GM12878 (cell line): Measurements from ENCODE around the gene LRRC40. TPM values are rescaled to one million over a fixed set of nuclear protein-coding genes. Genes with fewer than 3 reads are reported as not detected.

Source experiments
- ATAC-seq: fragments of 200-7000 bp; cut with Tn5 transposase; 3 replicates; pipeline ENCODE4 v1.9.1; 2020; ENCODE audit warnings: mild to moderate bottlenecking, moderate library complexity
- BruUV-seq: library from RNA; stranded (reverse); fragments of 400-500 nt; replicated peaks from 2 replicates; lab custom pipeline; 2021; lab: Mats Ljungman, UMichigan
- CTCF ChIA-PET: fragments of 300-600 bp; sonication (Branson Sonifier 250); formaldehyde crosslinking; extraction: SDS; loops from one replicate; lab custom pipeline; 2021; ENCODE audit warnings: inconsistent platforms; lab: Yijun Ruan, JAX
- POLR2A ChIA-PET: fragments of 350-600 bp; formaldehyde crosslinking; extraction: SDS; loops from one replicate; lab custom pipeline; 2021; ENCODE audit warnings: inconsistent platforms; lab: Charles Lee
- RAD21 ChIA-PET: fragments of 300-600 bp; sonication (Branson Sonifier 250); formaldehyde crosslinking; loops from one replicate; lab custom pipeline; 2023; ENCODE audit warnings: antibody characterized with exemption; ENCODE audit not compliant: unreplicated experiment; lab: Charles Lee
- SMC1A ChIA-PET: fragments of 300-600 bp; sonication (Branson Sonifier 250); formaldehyde crosslinking; loops from one replicate; lab custom pipeline; 2023; ENCODE audit not compliant: unreplicated experiment, uncharacterized antibody; lab: Charles Lee
- DNase-seq: peaks from one replicate; pipeline ENCODE4 v3.0.0-alpha.2; 2011; ENCODE audit warnings: low read depth, low spot score
- FAIRE-seq: peaks from 3 replicates; lab custom pipeline; 2011; peaks lifted over from hg19 to GRCh38; lab: Jason Lieb, UNC
- H2AFZ ChIP-seq: 2 replicates; pipeline ENCODE4 v1.6.0; 2011; ENCODE audit warnings: low read depth, low read length, control low read depth; ENCODE audit not compliant: control insufficient read depth
- H3K27ac ChIP-seq: 2 replicates; pipeline ENCODE4 v1.5.1; 2011; ENCODE audit warnings: control low read depth; ENCODE audit not compliant: control insufficient read depth, insufficient read depth
- H3K27me3 ChIP-seq, 2 experiments: replicated peaks in 1 of 2; 2 replicates each; pipeline versions ENCODE4 v1.6.0 to v1.6.1; 2011; ENCODE audit warnings: low read length in 1 of 2; ENCODE audit not compliant: control insufficient read depth in 2 of 2, insufficient read depth in 2 of 2
- H3K36me3 ChIP-seq, 2 experiments: 2 replicates each; pipeline ENCODE4 v1.5.1; 2011; ENCODE audit warnings: low read length in 1 of 2; ENCODE audit not compliant: control insufficient read depth in 2 of 2, insufficient read depth in 2 of 2
- H3K4me1 ChIP-seq: 2 replicates; pipeline ENCODE4 v1.6.1; 2011; ENCODE audit warnings: mild to moderate bottlenecking, low read length, moderate library complexity, mixed read lengths; ENCODE audit not compliant: control insufficient read depth, insufficient read depth
- H3K4me2 ChIP-seq: 2 replicates; pipeline ENCODE4 v1.6.0; 2011; ENCODE audit warnings: control low read depth; ENCODE audit not compliant: control insufficient read depth, insufficient read depth
- H3K4me3 ChIP-seq: fragments of 200-600 bp; sonication (generic); 2 replicates; pipeline ENCODE4 v1.5.1; 2016
- H3K79me2 ChIP-seq: 2 replicates; pipeline ENCODE4 v1.6.0; 2011; ENCODE audit warnings: low read length; ENCODE audit not compliant: control insufficient read depth, insufficient read depth
- H3K9ac ChIP-seq: 2 replicates; pipeline ENCODE4 v1.8.0; 2011; ENCODE audit warnings: low read length, control low read depth, mixed read lengths; ENCODE audit not compliant: control insufficient read depth, insufficient read depth
- H3K9me3 ChIP-seq: replicated peaks from 3 replicates; pipeline ENCODE4 v1.5.1; 2011; ENCODE audit warnings: mild to moderate bottlenecking, low read length; ENCODE audit not compliant: control insufficient read depth, insufficient read depth
- H4K20me1 ChIP-seq: 2 replicates; pipeline ENCODE4 v1.6.0; 2011; ENCODE audit not compliant: control insufficient read depth, insufficient read depth
- ATF3 ChIP-seq: IDR thresholded peaks from 2 replicates; pipeline ENCODE4 v1.6.1; 2011; ENCODE audit warnings: low read depth, mild to moderate bottlenecking, low read length, moderate library complexity, borderline replicate concordance; ENCODE audit errors: extremely low read depth
- CBX5 ChIP-seq: sonication (generic); IDR thresholded peaks from 2 replicates; pipeline ENCODE4 v1.6.1; 2016; ENCODE audit warnings: low read depth, moderate library complexity, mild to moderate bottlenecking, inconsistent platforms
- HDGF ChIP-seq: fragments of 450-650 bp; IDR thresholded peaks from 2 replicates; pipeline ENCODE4 v1.6.1; 2016; ENCODE audit warnings: antibody characterized with exemption
- NBN ChIP-seq: fragments of 450-650 bp; IDR thresholded peaks from 2 replicates; pipeline ENCODE4 v1.6.1; 2016
- NFXL1 ChIP-seq: fragments of 450-650 bp; IDR thresholded peaks from 2 replicates; pipeline ENCODE4 v1.6.1; 2017; ENCODE audit warnings: antibody characterized with exemption, mild to moderate bottlenecking, borderline replicate concordance
- RAD51 ChIP-seq: fragments of 450-650 bp; IDR thresholded peaks from 2 replicates; pipeline ENCODE4 v1.6.1; 2016; ENCODE audit warnings: moderate library complexity, mild to moderate bottlenecking, inconsistent platforms
- RUNX3 ChIP-seq: IDR thresholded peaks from 2 replicates; pipeline ENCODE4 v1.6.1; 2012; ENCODE audit warnings: low read length, inconsistent platforms
- SREBF1 ChIP-seq: IDR thresholded peaks from 2 replicates; pipeline ENCODE4 v1.6.1; 2012; ENCODE audit warnings: mild to moderate bottlenecking, low read length
- TAF1 ChIP-seq: IDR thresholded peaks from 2 replicates; pipeline ENCODE4 v1.6.1; 2011; ENCODE audit warnings: mild to moderate bottlenecking, low read depth, low read length, borderline replicate concordance
- WGBS: methylation state at CpG from one replicate; pipeline ENCODE4 v1.1.6; 2016; ENCODE audit warnings: low lambda C conversion rate; ENCODE audit not compliant: insufficient replicate concordance, insufficient coverage; ENCODE audit errors: missing lambda C conversion rate; 5-methylcytosine and 5-hydroxymethylcytosine counted together
- in situ Hi-C: fragments of 300-500 bp; cut with MboI; formaldehyde crosslinking; loops from 9 replicates; pipeline ENCODE4 v1.14.3; 2018; ENCODE audit warnings: mixed read lengths
- intact Hi-C: fragments of 100-400 bp; cut with micrococcal nuclease; formaldehyde crosslinking; loops from one replicate; pipeline ENCODE4 v1.14.2; 2022; ENCODE audit not compliant: unreplicated experiment
- polyA plus RNA-seq, 11 experiments: library from polyadenylated mRNA; depleted of rRNA in 4 of 11; unstranded in 6 of 11; stranded (reverse) in 5 of 11; fragments of >200 nt; fragmentation: Nextera tagmentation in 4 of 11; fragmentation: Illumina TruSeq in 1 of 11; extraction: Ambion mirVana in 4 of 11; extraction: Trizol in 1 of 11; gene quantifications; 1 replicate in 1 of 11; 2 replicates in 10 of 11; pipeline versions ENCODE4 v1.2.1 to v1.2.3, GENCODE V29; 2011 to 2016; ENCODE audit warnings: inconsistent platforms in 2 of 11, missing spikeins in 2 of 11, low read depth in 1 of 11
- total RNA-seq, 4 experiments: library from RNA; depleted of rRNA in 3 of 4; stranded (reverse); fragments of >200 nt in 3 of 4; fragmentation: Illumina TruSeq in 1 of 4; extraction: Trizol in 1 of 4; gene quantifications; 2 replicates each; pipeline versions ENCODE4 v1.2.1 to v1.2.3, GENCODE V29; 2013 to 2021
- TF ChIP-seq, protein P1 (sequence below): IDR thresholded peaks from 2 replicates; pipeline ENCODE4 v1.6.1; 2011; ENCODE audit warnings: borderline replicate concordance, low read depth, mild to moderate bottlenecking, moderate library complexity, mixed read lengths, low read length; ENCODE audit not compliant: insufficient read depth; ENCODE audit errors: extremely low read length
- TF ChIP-seq, protein P2 (sequence below): fragments of 450-650 bp; IDR thresholded peaks from 2 replicates; pipeline ENCODE4 v1.6.1; 2017; ENCODE audit warnings: mild to moderate bottlenecking
- TF ChIP-seq, protein P3 (sequence below): fragments of 450-650 bp; formaldehyde crosslinking; IDR thresholded peaks from 2 replicates; pipeline ENCODE4 v1.5.0; 2022; ENCODE audit warnings: mild to moderate bottlenecking, missing genetic modification characterization

Gene LRRC40
- total and polyA plus RNA-seq, 10 of the 15 experiments (the other 5 are each of a cell fraction or from before 2014, with no cell fraction given) = 19.5 to 44.3 (median 30.9) TPM

- no peak for TF ChIP-seq SREBF1
- TF ChIP-seq RUNX3 = no peak
- TF ChIP-seq RAD51 = no peak
- no peak for TF ChIP-seq NFXL1
- TF ChIP-seq, protein P1, sequence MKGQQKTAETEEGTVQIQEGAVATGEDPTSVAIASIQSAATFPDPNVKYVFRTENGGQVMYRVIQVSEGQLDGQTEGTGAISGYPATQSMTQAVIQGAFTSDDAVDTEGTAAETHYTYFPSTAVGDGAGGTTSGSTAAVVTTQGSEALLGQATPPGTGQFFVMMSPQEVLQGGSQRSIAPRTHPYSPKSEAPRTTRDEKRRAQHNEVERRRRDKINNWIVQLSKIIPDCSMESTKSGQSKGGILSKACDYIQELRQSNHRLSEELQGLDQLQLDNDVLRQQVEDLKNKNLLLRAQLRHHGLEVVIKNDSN = no peak
- TF ChIP-seq TAF1 = no peak
- no peak for TF ChIP-seq NBN
- TF ChIP-seq, protein P2, sequence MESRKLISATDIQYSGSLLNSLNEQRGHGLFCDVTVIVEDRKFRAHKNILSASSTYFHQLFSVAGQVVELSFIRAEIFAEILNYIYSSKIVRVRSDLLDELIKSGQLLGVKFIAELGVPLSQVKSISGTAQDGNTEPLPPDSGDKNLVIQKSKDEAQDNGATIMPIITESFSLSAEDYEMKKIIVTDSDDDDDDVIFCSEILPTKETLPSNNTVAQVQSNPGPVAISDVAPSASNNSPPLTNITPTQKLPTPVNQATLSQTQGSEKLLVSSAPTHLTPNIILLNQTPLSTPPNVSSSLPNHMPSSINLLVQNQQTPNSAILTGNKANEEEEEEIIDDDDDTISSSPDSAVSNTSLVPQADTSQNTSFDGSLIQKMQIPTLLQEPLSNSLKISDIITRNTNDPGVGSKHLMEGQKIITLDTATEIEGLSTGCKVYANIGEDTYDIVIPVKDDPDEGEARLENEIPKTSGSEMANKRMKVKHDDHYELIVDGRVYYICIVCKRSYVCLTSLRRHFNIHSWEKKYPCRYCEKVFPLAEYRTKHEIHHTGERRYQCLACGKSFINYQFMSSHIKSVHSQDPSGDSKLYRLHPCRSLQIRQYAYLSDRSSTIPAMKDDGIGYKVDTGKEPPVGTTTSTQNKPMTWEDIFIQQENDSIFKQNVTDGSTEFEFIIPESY = no peak
- no peak for TF ChIP-seq CBX5
These were observed 22.1 kb upstream of the LRRC40 start (continued) for GRCh38 chr1:70227439-70227838.

- FAIRE-seq (no peak), DNase-seq (no peak), ATAC-seq (no peak)
- RAD21 ChIA-PET = no interaction called here
- H3K9ac ChIP-seq = no peak overlapping the region
- H3K36me3 ChIP-seq = peaks cover 0 to 18% of the 10 kb centered on the region in 2 experiments; a peak in 3 of 4 replicates
- intact Hi-C loops = loop anchor here (5.0 kb wide), 1 partner anchor 127 kb away; the partner anchor contains the start of gene ANKRD13C
- H3K9me3 ChIP-seq = no peaks in the 10 kb centered on the region
- in situ Hi-C loops = no loop called here
- WGBS = 76% methylated on average over 2 of the region's 2 CpGs
- SMC1A ChIA-PET = no interaction called here
- CTCF ChIA-PET = interaction anchor here (1.0 kb wide), 1 partner anchor 17 kb away, joined by 3 read pairs; no protein-coding TSS in a partner anchor
- no peaks in the 10 kb centered on the region for H4K20me1 ChIP-seq
- H3K27me3 ChIP-seq = no peaks in the 10 kb centered on the region
- no peak overlapping the region for H2AFZ ChIP-seq
- H3K4me2 ChIP-seq = no peak overlapping the region
- BruUV-seq = no TSS peak
- TF ChIP-seq, protein P3, sequence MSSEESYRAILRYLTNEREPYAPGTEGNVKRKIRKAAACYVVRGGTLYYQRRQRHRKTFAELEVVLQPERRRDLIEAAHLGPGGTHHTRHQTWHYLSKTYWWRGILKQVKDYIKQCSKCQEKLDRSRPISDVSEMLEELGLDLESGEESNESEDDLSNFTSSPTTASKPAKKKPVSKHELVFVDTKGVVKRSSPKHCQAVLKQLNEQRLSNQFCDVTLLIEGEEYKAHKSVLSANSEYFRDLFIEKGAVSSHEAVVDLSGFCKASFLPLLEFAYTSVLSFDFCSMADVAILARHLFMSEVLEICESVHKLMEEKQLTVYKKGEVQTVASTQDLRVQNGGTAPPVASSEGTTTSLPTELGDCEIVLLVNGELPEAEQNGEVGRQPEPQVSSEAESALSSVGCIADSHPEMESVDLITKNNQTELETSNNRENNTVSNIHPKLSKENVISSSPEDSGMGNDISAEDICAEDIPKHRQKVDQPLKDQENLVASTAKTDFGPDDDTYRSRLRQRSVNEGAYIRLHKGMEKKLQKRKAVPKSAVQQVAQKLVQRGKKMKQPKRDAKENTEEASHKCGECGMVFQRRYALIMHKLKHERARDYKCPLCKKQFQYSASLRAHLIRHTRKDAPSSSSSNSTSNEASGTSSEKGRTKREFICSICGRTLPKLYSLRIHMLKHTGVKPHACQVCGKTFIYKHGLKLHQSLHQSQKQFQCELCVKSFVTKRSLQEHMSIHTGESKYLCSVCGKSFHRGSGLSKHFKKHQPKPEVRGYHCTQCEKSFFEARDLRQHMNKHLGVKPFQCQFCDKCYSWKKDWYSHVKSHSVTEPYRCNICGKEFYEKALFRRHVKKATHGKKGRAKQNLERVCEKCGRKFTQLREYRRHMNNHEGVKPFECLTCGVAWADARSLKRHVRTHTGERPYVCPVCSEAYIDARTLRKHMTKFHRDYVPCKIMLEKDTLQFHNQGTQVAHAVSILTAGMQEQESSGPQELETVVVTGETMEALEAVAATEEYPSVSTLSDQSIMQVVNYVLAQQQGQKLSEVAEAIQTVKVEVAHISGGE = no peak
- TF ChIP-seq ATF3 = no peak
- no peak for TF ChIP-seq HDGF
- H3K4me1 ChIP-seq = peaks cover 8% of the 10 kb centered on the region
- POLR2A ChIA-PET = no interaction called here
- peaks cover 74% of the 10 kb centered on the region for H3K79me2 ChIP-seq
- H3K27ac ChIP-seq = no peak overlapping the region
- H3K4me3 ChIP-seq = no peak overlapping the region
These were observed 19.6 kb upstream of the LRRC40 start for GRCh38 chr1:70224954-70225353.
